ENCODE results near the gene ZNF771.

The ZNF771 gene

GRCh38 chr16:30398661-30399434 lies 8.6 kb upstream of the ZNF771 start:
- DNase-seq (ENCODE audit: low spot score), result no peak

- no peak for DNase-seq (ENCODE audit: low spot score)
Measured at GRCh38 chr16:30399435-30400186, 7.8 kb upstream of the ZNF771 start.

- no peak for DNase-seq (ENCODE audit: low spot score)
Measured at GRCh38 chr16:30401768-30402425, 5.5 kb upstream of the ZNF771 start.

- DNase-seq (ENCODE audit: low spot score), result no peak
Measured at GRCh38 chr16:30406795-30407101, 658 bp upstream of the ZNF771 start.

GRCh38 chr16:30407804-30408534 lies 563 bp downstream of the ZNF771 start:
- no peak for DNase-seq (ENCODE audit: low spot score)

GRCh38 chr16:30409125-30410060 lies 2.0 kb downstream of the ZNF771 start:
- peak; percentile 84 for DNase-seq (ENCODE audit: low spot score)

- no peak for DNase-seq (ENCODE audit: low spot score)
Measured at GRCh38 chr16:30413112-30413806, 5.9 kb downstream of the ZNF771 start.

- DNase-seq (ENCODE audit: low spot score), result no peak
Measured at GRCh38 chr16:30414159-30414558, 6.8 kb downstream of the ZNF771 start.

- DNase-seq (ENCODE audit: low spot score), result no peak
Measured at GRCh38 chr16:30416047-30416603, 8.7 kb downstream of the ZNF771 start.

GRCh38 chr16:30416624-30417528 lies 9.5 kb downstream of the ZNF771 start:
- no peak for DNase-seq (ENCODE audit: low spot score)

GRCh38 chr16:30417529-30418349 lies 10.3 kb downstream of the ZNF771 start:
- DNase-seq (ENCODE audit: low spot score), result peak; percentile 87

- no peak for DNase-seq (ENCODE audit: low spot score)
Measured at GRCh38 chr16:30418350-30419181, 11.2 kb downstream of the ZNF771 start.

GRCh38 chr16:30421010-30421409 lies 13.6 kb downstream of the ZNF771 start:
- DNase-seq (ENCODE audit: low spot score), result no peak

- DNase-seq (ENCODE audit: low spot score), result no peak
Measured at GRCh38 chr16:30428055-30428454, 20.6 kb downstream of the ZNF771 start.

GRCh38 chr16:30429418-30429677 lies 21.9 kb downstream of the ZNF771 start:
- DNase-seq (ENCODE audit: low spot score), result no peak

- DNase-seq (ENCODE audit: low spot score), result peak; percentile 97
Measured at GRCh38 chr16:30429678-30430427, 22.4 kb downstream of the ZNF771 start, which contains the start of gene DCTPP1. Gene DCTPP1 (minus strand): TSS chr16:30430030. CDS start chr16:30429980, 50 bp downstream.

Data from putamen (tissue), 1 donor.